OCI-LY7 (cell line): ENCODE measurements around the gene CASP9.
A peak's percentile ranks its signal among the peaks of the same experiment; 100 is the strongest.

Experiments
- EZH2phosphoT487 ChIP-seq: fragments of 200-600 bp; sonication (generic); IDR thresholded peaks from 2 replicates; pipeline ENCODE4 v1.6.1; 2018; ENCODE audit warnings: low read depth, borderline replicate concordance, mild to moderate bottlenecking, mixed run types, antibody characterized with exemption, low read length, moderate library complexity, mixed read lengths
- TF ChIP-seq, protein P1 (sequence below): fragments of 200-600 bp; sonication (generic); conservative IDR thresholded peaks from 2 replicates; pipeline ENCODE4 v1.5.1; 2014; ENCODE audit warnings: mild to moderate bottlenecking, antibody characterized with exemption, low read length, moderate library complexity, mixed read lengths

DNA sequence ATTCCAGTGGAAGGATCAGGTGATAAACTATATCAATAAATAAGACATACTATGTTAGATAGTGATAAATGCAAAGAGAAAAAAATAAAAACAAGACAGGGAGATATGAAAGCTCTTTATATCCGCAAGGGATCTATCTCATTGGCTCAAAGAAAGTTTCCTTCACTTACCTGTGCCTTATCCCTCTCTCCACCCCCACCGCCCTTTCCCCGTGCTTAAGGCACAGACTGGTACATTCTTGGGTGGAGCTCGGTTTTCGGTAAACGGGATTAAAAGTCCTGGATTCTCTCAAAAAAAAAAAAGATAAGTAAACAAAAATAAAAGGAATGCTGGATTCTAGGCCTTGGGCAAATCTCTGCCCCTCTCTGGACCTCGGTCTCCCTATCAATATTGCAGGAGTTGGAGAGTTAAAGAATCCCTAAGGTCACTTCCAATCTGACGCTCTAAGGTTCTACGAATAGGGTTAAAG, 2.0 kb upstream of the CASP9 start:
- TF ChIP-seq, protein P1, sequence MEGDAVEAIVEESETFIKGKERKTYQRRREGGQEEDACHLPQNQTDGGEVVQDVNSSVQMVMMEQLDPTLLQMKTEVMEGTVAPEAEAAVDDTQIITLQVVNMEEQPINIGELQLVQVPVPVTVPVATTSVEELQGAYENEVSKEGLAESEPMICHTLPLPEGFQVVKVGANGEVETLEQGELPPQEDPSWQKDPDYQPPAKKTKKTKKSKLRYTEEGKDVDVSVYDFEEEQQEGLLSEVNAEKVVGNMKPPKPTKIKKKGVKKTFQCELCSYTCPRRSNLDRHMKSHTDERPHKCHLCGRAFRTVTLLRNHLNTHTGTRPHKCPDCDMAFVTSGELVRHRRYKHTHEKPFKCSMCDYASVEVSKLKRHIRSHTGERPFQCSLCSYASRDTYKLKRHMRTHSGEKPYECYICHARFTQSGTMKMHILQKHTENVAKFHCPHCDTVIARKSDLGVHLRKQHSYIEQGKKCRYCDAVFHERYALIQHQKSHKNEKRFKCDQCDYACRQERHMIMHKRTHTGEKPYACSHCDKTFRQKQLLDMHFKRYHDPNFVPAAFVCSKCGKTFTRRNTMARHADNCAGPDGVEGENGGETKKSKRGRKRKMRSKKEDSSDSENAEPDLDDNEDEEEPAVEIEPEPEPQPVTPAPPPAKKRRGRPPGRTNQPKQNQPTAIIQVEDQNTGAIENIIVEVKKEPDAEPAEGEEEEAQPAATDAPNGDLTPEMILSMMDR = peak; percentile 53; the same call in 1 of the 2 replicates
- TF ChIP-seq EZH2phosphoT487 = no peak
